ENCODE results near the gene SNRNP200.
A peak's percentile ranks its signal among the peaks of the same experiment; 100 is the strongest.

SNRNP200 gene

GRCh38 chr2:96241227-96241626, 64.1 kb downstream of the SNRNP200 start:
- in situ Hi-C loops (cut with MboI; ENCODE audit: low pct_unique_long_range_greater_than_20kb, low sequenced_read_pairs, unreplicated experiment): no loop called here
- peak; percentile 6 for DNase-seq (ENCODE audit: low spot score)
- TF ChIP-seq CTCF (IDR thresholded peaks at IDR 0.05; ENCODE audit: extremely low read depth, insufficient read depth, missing control alignments): no peak

- DNase-seq (ENCODE audit: low spot score): no peak
Observed at GRCh38 chr2:96240341-96241038, 64.9 kb downstream of the SNRNP200 start.

GRCh38 chr2:96239745-96240264, 65.5 kb downstream of the SNRNP200 start:
- no peak for DNase-seq (ENCODE audit: low spot score)
- TF ChIP-seq CTCF (IDR thresholded peaks at IDR 0.05; ENCODE audit: extremely low read depth, insufficient read depth, missing control alignments): no peak
- in situ Hi-C loops (cut with MboI; ENCODE audit: low pct_unique_long_range_greater_than_20kb, low sequenced_read_pairs, unreplicated experiment): no loop called here

More at GRCh38 chr2:96240341-96241038, 64.9 kb downstream of the SNRNP200 start:
- no peak for TF ChIP-seq CTCF (IDR thresholded peaks at IDR 0.05; ENCODE audit: extremely low read depth, insufficient read depth, missing control alignments)
- in situ Hi-C loops (cut with MboI; ENCODE audit: low pct_unique_long_range_greater_than_20kb, low sequenced_read_pairs, unreplicated experiment): no loop called here

GRCh38 chr2:96239091-96239490, 66.3 kb downstream of the SNRNP200 start:
- DNase-seq (ENCODE audit: low spot score): no peak
- no peak for TF ChIP-seq CTCF (IDR thresholded peaks at IDR 0.05; ENCODE audit: extremely low read depth, insufficient read depth, missing control alignments)
- in situ Hi-C loops (cut with MboI; ENCODE audit: low pct_unique_long_range_greater_than_20kb, low sequenced_read_pairs, unreplicated experiment): no loop called here

- in situ Hi-C loops (cut with MboI; ENCODE audit: low pct_unique_long_range_greater_than_20kb, low sequenced_read_pairs, unreplicated experiment): no loop called here
Observed at GRCh38 chr2:96238266-96238665, 67.1 kb downstream of the SNRNP200 start.

GRCh38 chr2:96236882-96237281, 68.5 kb downstream of the SNRNP200 start:
- in situ Hi-C loops (cut with MboI; ENCODE audit: low pct_unique_long_range_greater_than_20kb, low sequenced_read_pairs, unreplicated experiment): no loop called here
- no peak for DNase-seq (ENCODE audit: low spot score)
- no peak for TF ChIP-seq CTCF (IDR thresholded peaks at IDR 0.05; ENCODE audit: extremely low read depth, insufficient read depth, missing control alignments)

More at GRCh38 chr2:96238266-96238665, 67.1 kb downstream of the SNRNP200 start:
- TF ChIP-seq CTCF (IDR thresholded peaks at IDR 0.05; ENCODE audit: extremely low read depth, insufficient read depth, missing control alignments): no peak
- DNase-seq (ENCODE audit: low spot score): no peak

Measured in GM13977 (cell line).